ENCODE data around the gene PPIF. TPM values are rescaled to one million over a fixed set of nuclear protein-coding genes. Genes with fewer than 3 reads are reported as not detected.
A peak's percentile ranks its signal among the peaks of the same experiment; 100 is the strongest.

The PPIF gene
- total RNA-seq, 1 donor from 2014 or later, result 16.2 TPM

GRCh38 chr10:79349072-79349491 is 1.8 kb downstream of the PPIF start:
- Mint-ChIP-seq H3K4me3 (ENCODE audit: unreplicated experiment) (peak overlapping the region; percentile 75), H3K27me3 (ENCODE audit: low read depth) (no peaks in the 10 kb centered on the region), H3K36me3 (ENCODE audit: low read depth) (peaks cover 24% of the 10 kb centered on the region), H3K27ac (ENCODE audit: unreplicated experiment) (no peak overlapping the region), H3K4me1 (ENCODE audit: low read depth) (peaks cover 16% of the 10 kb centered on the region), H3K9me3 (ENCODE audit: low read depth) (no peaks in the 10 kb centered on the region)
- DNase-seq (ENCODE audit: low spot score), result no peak
- no peak for TF ChIP-seq CTCF (IDR thresholded peaks at IDR 0.05)

- TF ChIP-seq CTCF (IDR thresholded peaks at IDR 0.05), result no peak
- Mint-ChIP-seq H3K4me3 (ENCODE audit: unreplicated experiment) (no peak overlapping the region), H3K27me3 (ENCODE audit: low read depth) (no peaks in the 10 kb centered on the region), H3K9me3 (ENCODE audit: low read depth) (no peaks in the 10 kb centered on the region), H3K27ac (ENCODE audit: unreplicated experiment) (no peak overlapping the region), H3K4me1 (ENCODE audit: low read depth) (peaks cover 16% of the 10 kb centered on the region), H3K36me3 (ENCODE audit: low read depth) (peaks cover 31% of the 10 kb centered on the region)
- DNase-seq (ENCODE audit: low spot score), result no peak
Observed at GRCh38 chr10:79349766-79350406, 2.6 kb downstream of the PPIF start.

GRCh38 chr10:79350407-79351154 is 3.3 kb downstream of the PPIF start:
- no peak for DNase-seq (ENCODE audit: low spot score)
- TF ChIP-seq CTCF (IDR thresholded peaks at IDR 0.05), result no peak
- Mint-ChIP-seq H3K9me3 (ENCODE audit: low read depth) (no peaks in the 10 kb centered on the region), H3K27ac (ENCODE audit: unreplicated experiment) (no peak overlapping the region), H3K36me3 (ENCODE audit: low read depth) (peaks cover 31% of the 10 kb centered on the region), H3K4me1 (ENCODE audit: low read depth) (peaks cover 16% of the 10 kb centered on the region), H3K27me3 (ENCODE audit: low read depth) (no peaks in the 10 kb centered on the region), H3K4me3 (ENCODE audit: unreplicated experiment) (no peak overlapping the region)

GRCh38 chr10:79351332-79351731 is 4.1 kb downstream of the PPIF start:
- peaks cover 16% of the 10 kb centered on the region for H3K4me1 Mint-ChIP-seq (ENCODE audit: low read depth)
- DNase-seq (ENCODE audit: low spot score), result no peak
- no peak for TF ChIP-seq CTCF (IDR thresholded peaks at IDR 0.05)
- H3K27ac Mint-ChIP-seq (ENCODE audit: unreplicated experiment), result no peak overlapping the region
- peaks cover 33% of the 10 kb centered on the region for H3K36me3 Mint-ChIP-seq (ENCODE audit: low read depth)
- no peaks in the 10 kb centered on the region for H3K27me3 Mint-ChIP-seq (ENCODE audit: low read depth)
- no peaks in the 10 kb centered on the region for H3K9me3 Mint-ChIP-seq (ENCODE audit: low read depth)
- no peak overlapping the region for H3K4me3 Mint-ChIP-seq (ENCODE audit: unreplicated experiment)

- no peak for DNase-seq (ENCODE audit: low spot score)
- no peaks in the 10 kb centered on the region for H3K9me3 Mint-ChIP-seq (ENCODE audit: low read depth)
- peaks cover 13% of the 10 kb centered on the region for H3K4me1 Mint-ChIP-seq (ENCODE audit: low read depth)
- peaks cover 33% of the 10 kb centered on the region for H3K36me3 Mint-ChIP-seq (ENCODE audit: low read depth)
- H3K27ac Mint-ChIP-seq (ENCODE audit: unreplicated experiment), result no peak overlapping the region
- no peak for TF ChIP-seq CTCF (IDR thresholded peaks at IDR 0.05)
- H3K4me3 Mint-ChIP-seq (ENCODE audit: unreplicated experiment), result no peak overlapping the region
- no peaks in the 10 kb centered on the region for H3K27me3 Mint-ChIP-seq (ENCODE audit: low read depth)
Observed at GRCh38 chr10:79352035-79352877, 5.0 kb downstream of the PPIF start.
